Neural progenitor cell (in vitro differentiated cells): ENCODE results near the gene UBE2L6. TPM values are rescaled to one million over a fixed set of nuclear protein-coding genes. Genes with fewer than 3 reads are reported as not detected.

Experiments used
- DNase-seq: peaks from one replicate; pipeline ENCODE4 v3.0.0-alpha.2; 2016; ENCODE audit warnings: low spot score
- H2AFZ ChIP-seq: fragments of 200-600 bp; sonication (generic); replicated peaks from 2 replicates; pipeline ENCODE4 v1.6.1; 2016; ENCODE audit warnings: antibody characterized with exemption
- H3F3A ChIP-seq: fragments of 200-600 bp; sonication (generic); 2 replicates; pipeline ENCODE4 v1.6.1; 2016; ENCODE audit warnings: antibody characterized with exemption, low read depth
- H3K27ac ChIP-seq: fragments of 200-600 bp; sonication (generic); 2 replicates; pipeline ENCODE4 v1.5.1; 2016; ENCODE audit warnings: mild to moderate bottlenecking
- H3K27me3 ChIP-seq: fragments of 200-600 bp; sonication (generic); 2 replicates; pipeline ENCODE4 v1.6.1; 2016; ENCODE audit warnings: mild to moderate bottlenecking, moderate library complexity
- H3K36me3 ChIP-seq: fragments of 200-600 bp; sonication (generic); 2 replicates; pipeline ENCODE4 v1.5.1; 2016
- H3K4me1 ChIP-seq: fragments of 200-600 bp; sonication (generic); 2 replicates; pipeline ENCODE4 v1.6.1; 2016; ENCODE audit warnings: mixed run types
- H3K4me2 ChIP-seq: fragments of 200-600 bp; sonication (generic); 2 replicates; pipeline ENCODE4 v1.6.1; 2016
- H3K4me3 ChIP-seq: fragments of 200-600 bp; sonication (generic); 2 replicates; pipeline ENCODE4 v1.5.1; 2016
- H3K79me2 ChIP-seq: fragments of 200-600 bp; sonication (generic); 2 replicates; pipeline ENCODE4 v1.6.1; 2016; ENCODE audit warnings: low read depth
- H3K9ac ChIP-seq: fragments of 200-600 bp; sonication (generic); 2 replicates; pipeline ENCODE4 v1.6.1; 2016
- H3K9me3 ChIP-seq: fragments of 200-600 bp; sonication (generic); 2 replicates; pipeline ENCODE4 v1.5.1; 2016; ENCODE audit warnings: low read depth
- H4K20me1 ChIP-seq: fragments of 200-600 bp; sonication (generic); 2 replicates; pipeline ENCODE4 v1.6.1; 2016; ENCODE audit warnings: low read depth
- H3K27ac Mint-ChIP-seq: 3 replicates; pipeline ENCODE4 v1.8.0; 2021; ENCODE audit warnings: mixed read lengths
- H3K27me3 Mint-ChIP-seq: 2 replicates; pipeline ENCODE4 v1.8.0; 2022; ENCODE audit warnings: low read depth, mild to moderate bottlenecking, inconsistent platforms, moderate library complexity, mixed read lengths; ENCODE audit not compliant: insufficient read depth
- H3K36me3 Mint-ChIP-seq: 3 replicates; pipeline ENCODE4 v1.8.0; 2021; ENCODE audit warnings: mixed read lengths
- H3K4me1 Mint-ChIP-seq: 3 replicates; pipeline ENCODE4 v1.8.0; 2021; ENCODE audit warnings: mixed read lengths
- H3K4me3 Mint-ChIP-seq: 3 replicates; pipeline ENCODE4 v1.8.0; 2021; ENCODE audit warnings: mild to moderate bottlenecking, moderate library complexity, mixed read lengths
- H3K9me3 Mint-ChIP-seq: 3 replicates; pipeline ENCODE4 v1.8.0; 2020; ENCODE audit warnings: mixed read lengths
- CTCF ChIP-seq: fragments of 200-600 bp; sonication (generic); IDR thresholded peaks from 2 replicates; pipeline ENCODE4 v1.5.1; 2017; ENCODE audit warnings: antibody characterized with exemption, mild to moderate bottlenecking
- EZH2 ChIP-seq: fragments of 200-600 bp; sonication (generic); IDR thresholded peaks from 2 replicates; pipeline ENCODE4 v1.6.1; 2017; ENCODE audit warnings: antibody characterized with exemption, mild to moderate bottlenecking, moderate library complexity
- EZH2phosphoT487 ChIP-seq: fragments of 200-600 bp; sonication (generic); IDR thresholded peaks from 2 replicates; pipeline ENCODE4 v1.6.1; 2017; ENCODE audit warnings: antibody characterized with exemption
- small RNA-seq: library from RNA; depleted of rRNA; stranded (forward); fragments of <200 nt; gene quantifications from one replicate; pipeline ENCODE3, GENCODE V24; 2015
- total RNA-seq: library from RNA; depleted of rRNA; stranded (reverse); fragments of >200 nt; gene quantifications from 2 replicates; pipeline ENCODE4 v1.2.3, GENCODE V29; 2015; ENCODE audit warnings: low replicate concordance

Gene UBE2L6
- total RNA-seq, 1 donor from 2014 or later: 76.2 TPM

GRCh38 chr11:57502376-57502775 is 65.1 kb downstream of the UBE2L6 start:
- DNase-seq: no peak
- Histone ChIP-seq H2AFZ (no peak overlapping the region), H3K79me2 (no peaks in the 10 kb centered on the region), H3K27ac (no peak overlapping the region), H3F3A (no peaks in the 10 kb centered on the region), H3K36me3 (no peaks in the 10 kb centered on the region), H4K20me1 (peaks cover 11% of the 10 kb centered on the region), H3K4me2 (no peak overlapping the region), H3K4me3 (no peak overlapping the region), H3K9me3 (no peaks in the 10 kb centered on the region), H3K4me1 (no peaks in the 10 kb centered on the region), H3K9ac (no peak overlapping the region), H3K27me3 (peaks cover 30% of the 10 kb centered on the region)
- peaks cover 24% of the 10 kb centered on the region for H3K27me3 Mint-ChIP-seq
- no peaks in the 10 kb centered on the region for H3K36me3 Mint-ChIP-seq
- H3K9me3 Mint-ChIP-seq: no peaks in the 10 kb centered on the region
- TF ChIP-seq EZH2 (no peak), EZH2phosphoT487 (no peak), CTCF (no peak)
- peaks cover 25% of the 10 kb centered on the region for H3K4me1 Mint-ChIP-seq
- no peak overlapping the region for H3K4me3 Mint-ChIP-seq
- no peak overlapping the region for H3K27ac Mint-ChIP-seq

GRCh38 chr11:57501953-57502352 is 65.5 kb downstream of the UBE2L6 start:
- peaks cover 31% of the 10 kb centered on the region for H3K27me3 ChIP-seq
- H3K9ac ChIP-seq: no peak overlapping the region
- H3K4me2 ChIP-seq: no peak overlapping the region
- H3F3A ChIP-seq: no peaks in the 10 kb centered on the region
- Mint-ChIP-seq H3K27me3 (peaks cover 25% of the 10 kb centered on the region), H3K27ac (no peak overlapping the region), H3K9me3 (no peaks in the 10 kb centered on the region), H3K4me1 (peaks cover 25% of the 10 kb centered on the region), H3K36me3 (no peaks in the 10 kb centered on the region), H3K4me3 (no peak overlapping the region)
- no peak overlapping the region for H3K4me3 ChIP-seq
- H4K20me1 ChIP-seq: peaks cover 11% of the 10 kb centered on the region
- H3K9me3 ChIP-seq: no peaks in the 10 kb centered on the region
- H3K79me2 ChIP-seq: no peaks in the 10 kb centered on the region
- TF ChIP-seq CTCF: no peak
- TF ChIP-seq EZH2: no peak
- no peak for TF ChIP-seq EZH2phosphoT487
- H3K4me1 ChIP-seq: no peaks in the 10 kb centered on the region
- H3K27ac ChIP-seq: no peak overlapping the region
- no peaks in the 10 kb centered on the region for H3K36me3 ChIP-seq
- DNase-seq: no peak
- H2AFZ ChIP-seq: no peak overlapping the region

Small RNA genes within 50 kb of the gene (small RNA-seq; reads per million reads assigned to genes)
- gene RN7SL605P: not detected

Other genes with a start within 250 kb of the UBE2L6 start
- 11.7 and 45.1 TPM in 2 replicates for gene TNKS1BP1, start 242.7 kb downstream of the UBE2L6 start, total RNA-seq
- gene SSRP1, start 231.8 kb downstream of the UBE2L6 start, total RNA-seq: 186 and 222 TPM in 2 replicates
- gene P2RX3, start 229.3 kb downstream of the UBE2L6 start, total RNA-seq: 1.5 and 2.4 TPM in 2 replicates
- gene PRG3, start 186.5 kb downstream of the UBE2L6 start, total RNA-seq: not detected in 2 replicates
- gene PRG2, start 177.0 kb downstream of the UBE2L6 start, total RNA-seq: not detected in 2 replicates
- 5.6 and 7.8 TPM in 2 replicates for gene SLC43A3, start 140.6 kb downstream of the UBE2L6 start, total RNA-seq
- gene RTN4RL2, start 107.1 kb downstream of the UBE2L6 start, total RNA-seq: 0.13 and 1.9 TPM in 2 replicates
- gene SLC43A1, start 52.0 kb downstream of the UBE2L6 start, total RNA-seq: 0.99 and 1.5 TPM in 2 replicates
- gene TIMM10, start 36.9 kb downstream of the UBE2L6 start, total RNA-seq: 19.1 and 21.9 TPM in 2 replicates
- gene SMTNL1, start 30.1 kb downstream of the UBE2L6 start, total RNA-seq: 0.28 TPM in 1 of 2 replicates, not detected in the other
- 46.0 and 68.1 TPM in 2 replicates for gene SERPING1, start 30.0 kb upstream of the UBE2L6 start, total RNA-seq
- 0.22 TPM in 1 of 2 replicates, not detected in the other for gene YPEL4, start 82.2 kb upstream of the UBE2L6 start, total RNA-seq
- gene CLP1, start 90.1 kb upstream of the UBE2L6 start, total RNA-seq: 18.0 TPM in 2 replicates
- gene ZDHHC5, start 100.4 kb upstream of the UBE2L6 start, total RNA-seq: 28.5 and 41.8 TPM in 2 replicates
- gene MED19, start 144.5 kb upstream of the UBE2L6 start, total RNA-seq: 11.8 and 15.1 TPM in 2 replicates
- 65.9 and 66.5 TPM in 2 replicates for gene TMX2, start 144.9 kb upstream of the UBE2L6 start, total RNA-seq
- gene SELENOH, start 173.8 kb upstream of the UBE2L6 start, total RNA-seq: 164 and 206 TPM in 2 replicates
- gene BTBD18, start 184.1 kb upstream of the UBE2L6 start, total RNA-seq: not detected in 2 replicates
- 135 and 150 TPM in 2 replicates for gene CTNND1, start 194.1 kb upstream of the UBE2L6 start, total RNA-seq